Gastrocnemius medialis (tissue), 4 donors: Measurements from ENCODE around the gene GFRA3. TPM values are rescaled to one million over a fixed set of nuclear protein-coding genes. Genes with fewer than 3 reads are reported as not detected.

Experiments used
- ATAC-seq, 2 donors: fragments of 150-250 bp; one replicate each; pipeline ENCODE4 v1.9.1; 2016
- DNase-seq, 2 donors: peaks; one replicate each; pipeline ENCODE4 v3.0.0-alpha.2; 2019
- H3K27ac ChIP-seq, 4 donors: fragments of 200-600 bp; sonication (generic); 1 replicate in 1 of 4; 2 replicates in 3 of 4; pipeline ENCODE4 v1.5.1; 2016 to 2018; ENCODE audit warnings: mild to moderate bottlenecking in 2 of 4, moderate library complexity in 1 of 4
- H3K27me3 ChIP-seq, 3 donors: fragments of 200-600 bp; sonication (generic) in 2 of 3; 1 replicate in 1 of 3; 2 replicates in 2 of 3; pipeline versions ENCODE4 v1.5.1 to v1.6.0; 2016 to 2019; ENCODE audit warnings: mild to moderate bottlenecking in 1 of 3, moderate library complexity in 1 of 3
- H3K36me3 ChIP-seq, 2 donors: fragments of 200-600 bp; sonication (generic) in 1 of 2; one replicate each; pipeline ENCODE4 v1.5.1; 2017 to 2018
- H3K4me1 ChIP-seq, 2 donors: fragments of 200-600 bp; sonication (generic) in 1 of 2; one replicate each; pipeline ENCODE4 v1.5.1; 2016 to 2017; ENCODE audit warnings: mild to moderate bottlenecking in 2 of 2
- H3K4me3 ChIP-seq, 4 donors: fragments of 200-600 bp; sonication (generic) in 3 of 4; 1 replicate in 1 of 4; 2 replicates in 3 of 4; pipeline ENCODE4 v1.5.1; 2016 to 2019; ENCODE audit warnings: mild to moderate bottlenecking in 2 of 4
- H3K9me3 ChIP-seq, 3 donors: fragments of 200-600 bp; sonication (generic) in 2 of 3; 1 replicate in 1 of 3; 2 replicates in 2 of 3; pipeline ENCODE4 v1.5.1; 2016 to 2019
- POLR2A ChIP-seq, 2 donors: fragments of 450-650 bp; IDR thresholded peaks; one replicate each; pipeline ENCODE4 v1.6.1; 2017; ENCODE audit warnings: antibody characterized with exemption in 2 of 2, mild to moderate bottlenecking in 2 of 2, moderate library complexity in 2 of 2
- in situ Hi-C, 4 donors: fragments of 200-750 bp; cut with MboI; loops; one replicate each; pipeline versions ENCODE4 v1.15.0 to v1.8.0; 2017; ENCODE audit warnings: low sequenced_read_pairs in 4 of 4
- intact Hi-C: fragments of 100-400 bp; cut with DNase I; formaldehyde crosslinking; loops from one replicate; pipeline ENCODE4 v1.15.1; 2023; ENCODE audit warnings: low total_unique reads
- total RNA-seq, 4 donors: library from RNA; depleted of rRNA; stranded (reverse); fragments of >200 nt; gene quantifications; one replicate each; pipeline versions ENCODE4 v1.1.0 to v1.2.3, GENCODE V29; 2016
- TF ChIP-seq, protein P1 (sequence below), 5 experiments: fragments of 450-650 bp in 3 of 5; fragments of 200-600 bp in 2 of 5; sonication (generic) in 2 of 5; IDR thresholded peaks in 4 of 5; conservative IDR thresholded peaks in 1 of 5; 1 replicate in 4 of 5; 2 replicates in 1 of 5; pipeline ENCODE4 v1.5.1; 2016 to 2019; ENCODE audit warnings: antibody characterized with exemption in 5 of 5, mild to moderate bottlenecking in 3 of 5, moderate library complexity in 3 of 5

Gene GFRA3
- total RNA-seq, 4 donors from 2014 or later: 0.42 TPM; not detected in 3

DNA sequence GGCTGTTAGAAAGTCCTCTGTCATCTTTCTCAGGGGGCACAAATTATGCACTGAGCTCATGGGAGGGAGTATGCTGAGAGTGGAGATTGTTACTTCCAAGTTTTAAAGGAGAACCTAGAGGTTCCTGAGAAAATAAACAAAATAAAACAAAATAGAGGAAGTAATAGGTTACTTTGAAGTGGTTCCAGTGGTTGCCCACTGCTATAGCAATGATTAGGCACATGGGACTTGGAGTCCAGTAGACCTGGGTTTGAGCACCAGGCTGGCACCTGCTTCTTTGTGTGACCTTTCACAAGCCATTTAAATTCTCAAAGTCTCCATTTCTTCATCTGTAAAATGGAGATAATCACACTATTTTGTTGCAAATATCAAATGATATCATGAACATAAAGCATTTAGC is 47.5 kb downstream of the GFRA3 start:
- Histone ChIP-seq H3K27ac (no peak overlapping the region), H3K4me3 (no peak overlapping the region), H3K9me3 (peaks cover 0 to 7% (median 0%) of the 10 kb centered on the region in 3 donors), H3K27me3 (no peaks in the 10 kb centered on the region), H3K4me1 (peaks cover 0 to 3% of the 10 kb centered on the region in 2 donors), H3K36me3 (no peaks in the 10 kb centered on the region)
- DNase-seq (no peak), ATAC-seq (no peak)
- intact Hi-C loops: no loop called here
- in situ Hi-C loops: loop anchor here in 2 of 4 donors (10.0 kb wide), 2 partner anchors 178 to 188 kb away; no protein-coding TSS in a partner anchor
- TF ChIP-seq POLR2A (IDR thresholded peaks at IDR 0.05): no peak
- TF ChIP-seq, protein P1, sequence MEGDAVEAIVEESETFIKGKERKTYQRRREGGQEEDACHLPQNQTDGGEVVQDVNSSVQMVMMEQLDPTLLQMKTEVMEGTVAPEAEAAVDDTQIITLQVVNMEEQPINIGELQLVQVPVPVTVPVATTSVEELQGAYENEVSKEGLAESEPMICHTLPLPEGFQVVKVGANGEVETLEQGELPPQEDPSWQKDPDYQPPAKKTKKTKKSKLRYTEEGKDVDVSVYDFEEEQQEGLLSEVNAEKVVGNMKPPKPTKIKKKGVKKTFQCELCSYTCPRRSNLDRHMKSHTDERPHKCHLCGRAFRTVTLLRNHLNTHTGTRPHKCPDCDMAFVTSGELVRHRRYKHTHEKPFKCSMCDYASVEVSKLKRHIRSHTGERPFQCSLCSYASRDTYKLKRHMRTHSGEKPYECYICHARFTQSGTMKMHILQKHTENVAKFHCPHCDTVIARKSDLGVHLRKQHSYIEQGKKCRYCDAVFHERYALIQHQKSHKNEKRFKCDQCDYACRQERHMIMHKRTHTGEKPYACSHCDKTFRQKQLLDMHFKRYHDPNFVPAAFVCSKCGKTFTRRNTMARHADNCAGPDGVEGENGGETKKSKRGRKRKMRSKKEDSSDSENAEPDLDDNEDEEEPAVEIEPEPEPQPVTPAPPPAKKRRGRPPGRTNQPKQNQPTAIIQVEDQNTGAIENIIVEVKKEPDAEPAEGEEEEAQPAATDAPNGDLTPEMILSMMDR (IDR thresholded peaks at IDR 0.05 in 4 of 5, conservative IDR thresholded peaks at IDR 0.05 in 1 of 5): no peak

DNA sequence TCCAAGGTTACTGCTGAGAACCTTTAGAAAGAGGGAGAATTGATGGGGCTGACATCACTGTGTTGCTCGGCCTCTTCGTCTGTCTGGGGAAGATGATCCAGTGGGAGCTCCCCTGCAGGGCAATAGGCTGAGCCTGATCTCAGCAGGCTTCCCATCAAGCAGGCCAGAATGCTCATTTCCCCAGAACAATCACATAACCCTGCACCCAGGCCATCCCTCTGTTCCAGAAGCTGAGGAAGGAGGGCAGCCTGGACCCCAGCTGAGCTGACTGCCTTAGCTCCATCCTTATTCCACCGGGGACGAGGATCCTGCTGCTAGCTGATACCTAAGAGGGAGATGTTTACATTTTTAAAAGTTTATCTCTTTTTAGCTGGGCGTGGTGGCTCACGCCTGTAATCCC is 49.7 kb downstream of the GFRA3 start:
- no peak for DNase-seq
- intact Hi-C loops (loop anchor here (5.0 kb wide), 2 partner anchors 58 to 128 kb away; partner anchors contain the start of gene KDM3B), in situ Hi-C loops (loop anchor here in 3 of 4 donors (10.0 to 25.0 kb wide), 3 partner anchors 180 to 190 kb away; no protein-coding TSS in a partner anchor)
- peaks cover 0 to 7% (median 0%) of the 10 kb centered on the region in 3 donors for H3K9me3 ChIP-seq
- H3K36me3 ChIP-seq: no peaks in the 10 kb centered on the region
- TF ChIP-seq, protein P1 (IDR thresholded peaks at IDR 0.05 in 4 of 5, conservative IDR thresholded peaks at IDR 0.05 in 1 of 5): no peak
- no peak for TF ChIP-seq POLR2A (IDR thresholded peaks at IDR 0.05)
- H3K27ac ChIP-seq: no peak overlapping the region
- H3K27me3 ChIP-seq: no peaks in the 10 kb centered on the region
- no peak overlapping the region for H3K4me3 ChIP-seq
- ATAC-seq: no peak
- peaks cover 0 to 3% of the 10 kb centered on the region in 2 donors for H3K4me1 ChIP-seq

DNA sequence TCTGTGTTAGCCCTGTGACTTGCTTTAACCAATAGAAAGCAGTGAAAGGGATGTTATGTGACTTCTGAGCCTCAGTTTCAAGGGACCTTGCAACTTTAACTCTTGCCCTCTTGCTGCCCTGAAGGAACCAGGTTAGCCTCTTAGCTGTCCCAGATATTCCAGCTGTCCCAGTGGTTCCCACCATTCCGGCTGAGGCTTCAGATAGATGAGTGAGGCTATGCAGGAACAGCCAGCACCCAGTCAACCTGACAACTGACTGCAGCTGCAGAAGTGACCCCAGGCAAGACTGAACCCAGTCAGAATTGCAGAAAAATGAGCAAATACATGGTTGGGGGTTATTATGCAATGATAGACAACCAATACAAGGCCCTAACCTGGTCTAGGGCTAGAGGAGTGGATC is 50.9 kb downstream of the GFRA3 start:
- no peak for DNase-seq
- intact Hi-C loops: loop anchor here (5.0 kb wide), 2 partner anchors 59 to 129 kb away; partner anchors contain the start of gene KDM3B
- Histone ChIP-seq H3K27ac (no peak overlapping the region), H3K4me3 (no peak overlapping the region), H3K27me3 (no peaks in the 10 kb centered on the region), H3K4me1 (peaks cover 0 to 3% of the 10 kb centered on the region in 2 donors), H3K36me3 (no peaks in the 10 kb centered on the region), H3K9me3 (peaks cover 0 to 7% (median 0%) of the 10 kb centered on the region in 3 donors)
- in situ Hi-C loops: loop anchor here in 3 of 4 donors (10.0 to 25.0 kb wide), 3 partner anchors 181 to 191 kb away; no protein-coding TSS in a partner anchor
- no peak for ATAC-seq
- TF ChIP-seq, protein P1 (IDR thresholded peaks at IDR 0.05 in 4 of 5, conservative IDR thresholded peaks at IDR 0.05 in 1 of 5): no peak
- TF ChIP-seq POLR2A (IDR thresholded peaks at IDR 0.05): no peak

DNA sequence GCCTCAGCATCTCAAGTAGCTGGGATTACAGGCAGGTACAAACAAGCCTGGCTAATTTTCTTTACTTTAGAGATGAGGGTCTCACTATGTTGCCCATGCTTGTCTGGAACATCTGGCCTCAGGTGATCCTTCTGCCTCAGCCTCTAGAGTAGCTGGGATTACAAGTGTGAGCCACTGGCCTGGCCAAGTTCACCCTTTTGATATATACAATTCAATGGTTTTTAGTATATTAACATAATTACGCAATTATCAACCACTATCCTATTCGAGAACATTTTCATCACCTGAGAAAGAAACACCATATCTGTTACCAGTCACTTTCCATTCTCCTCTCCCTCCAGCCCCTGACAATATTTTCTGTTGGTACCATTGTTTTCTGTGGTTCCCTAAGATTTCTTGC is 57.6 kb downstream of the GFRA3 start:
- Histone ChIP-seq H3K36me3 (no peaks in the 10 kb centered on the region), H3K4me3 (no peak overlapping the region), H3K27ac (no peak overlapping the region), H3K9me3 (no peaks in the 10 kb centered on the region), H3K4me1 (peaks cover 13 to 14% of the 10 kb centered on the region in 2 donors), H3K27me3 (no peaks in the 10 kb centered on the region)
- TF ChIP-seq, protein P1 (IDR thresholded peaks at IDR 0.05 in 4 of 5, conservative IDR thresholded peaks at IDR 0.05 in 1 of 5): no peak
- no peak for TF ChIP-seq POLR2A (IDR thresholded peaks at IDR 0.05)
- ATAC-seq (no peak), DNase-seq (no peak)
- intact Hi-C loops (no loop called here), in situ Hi-C loops (loop anchor here in 2 of 4 donors (10.0 to 25.0 kb wide), 2 partner anchors 118 to 196 kb away; partner anchors contain the start of genes CDC25C (in 1 of the 2) and FAM53C (in 1 of the 2))
